ENCODE results near the gene ZHX3.

ZHX3 gene

GRCh38 chr20:41203660-41204059 is 113.9 kb downstream of the ZHX3 start:
- Histone ChIP-seq H3K27ac (no peak overlapping the region), H3K4me3 (IDR thresholded peaks at IDR 0.05; ENCODE audit: insufficient read depth, low read depth, low read length) (no peak overlapping the region), H3K4me1 (ENCODE audit: low read depth, poor library complexity, severe bottlenecking) (no peaks in the 10 kb centered on the region), H4K20me1 (ENCODE audit: insufficient read depth) (no peaks in the 10 kb centered on the region), H3K27me3 (ENCODE audit: insufficient read depth, low read depth) (no peaks in the 10 kb centered on the region), H3K79me2 (ENCODE audit: insufficient read depth, low read depth) (no peaks in the 10 kb centered on the region), H3K9ac (no peak overlapping the region), H3K4me2 (no peak overlapping the region), H2AFZ (ENCODE audit: low read depth) (no peak overlapping the region), H3K36me3 (ENCODE audit: insufficient read depth) (no peaks in the 10 kb centered on the region)
- no peak for TF ChIP-seq CTCF (conservative IDR thresholded peaks at IDR 0.05; ENCODE audit: low read depth, low read length)

GRCh38 chr20:41202426-41202825 is 115.1 kb downstream of the ZHX3 start:
- Histone ChIP-seq H3K9ac (no peak overlapping the region), H4K20me1 (ENCODE audit: insufficient read depth) (no peaks in the 10 kb centered on the region), H3K4me1 (ENCODE audit: low read depth, poor library complexity, severe bottlenecking) (no peaks in the 10 kb centered on the region), H3K79me2 (ENCODE audit: insufficient read depth, low read depth) (no peaks in the 10 kb centered on the region), H2AFZ (ENCODE audit: low read depth) (no peak overlapping the region), H3K27me3 (ENCODE audit: insufficient read depth, low read depth) (no peaks in the 10 kb centered on the region), H3K36me3 (ENCODE audit: insufficient read depth) (no peaks in the 10 kb centered on the region), H3K27ac (no peak overlapping the region), H3K4me3 (IDR thresholded peaks at IDR 0.05; ENCODE audit: insufficient read depth, low read depth, low read length) (no peak overlapping the region), H3K4me2 (no peak overlapping the region)
- no peak for TF ChIP-seq CTCF (conservative IDR thresholded peaks at IDR 0.05; ENCODE audit: low read depth, low read length)

GRCh38 chr20:41201760-41202159 is 115.8 kb downstream of the ZHX3 start:
- no peak for TF ChIP-seq CTCF (conservative IDR thresholded peaks at IDR 0.05; ENCODE audit: low read depth, low read length)
- no peaks in the 10 kb centered on the region for H3K36me3 ChIP-seq (ENCODE audit: insufficient read depth)
- H3K4me3 ChIP-seq (IDR thresholded peaks at IDR 0.05; ENCODE audit: insufficient read depth, low read depth, low read length) = no peak overlapping the region
- no peaks in the 10 kb centered on the region for H3K27me3 ChIP-seq (ENCODE audit: insufficient read depth, low read depth)
- no peaks in the 10 kb centered on the region for H4K20me1 ChIP-seq (ENCODE audit: insufficient read depth)
- H3K27ac ChIP-seq = no peak overlapping the region
- H3K4me1 ChIP-seq (ENCODE audit: low read depth, poor library complexity, severe bottlenecking) = no peaks in the 10 kb centered on the region
- H2AFZ ChIP-seq (ENCODE audit: low read depth) = no peak overlapping the region
- H3K9ac ChIP-seq = no peak overlapping the region
- H3K79me2 ChIP-seq (ENCODE audit: insufficient read depth, low read depth) = no peaks in the 10 kb centered on the region
- H3K4me2 ChIP-seq = no peak overlapping the region

- no peak overlapping the region for H3K27ac ChIP-seq
- no peak overlapping the region for H3K9ac ChIP-seq
- H3K36me3 ChIP-seq (ENCODE audit: insufficient read depth) = no peaks in the 10 kb centered on the region
- no peaks in the 10 kb centered on the region for H3K4me1 ChIP-seq (ENCODE audit: low read depth, poor library complexity, severe bottlenecking)
- no peak overlapping the region for H3K4me2 ChIP-seq
- H3K79me2 ChIP-seq (ENCODE audit: insufficient read depth, low read depth) = no peaks in the 10 kb centered on the region
- H3K27me3 ChIP-seq (ENCODE audit: insufficient read depth, low read depth) = no peaks in the 10 kb centered on the region
- no peaks in the 10 kb centered on the region for H4K20me1 ChIP-seq (ENCODE audit: insufficient read depth)
- H3K4me3 ChIP-seq (IDR thresholded peaks at IDR 0.05; ENCODE audit: insufficient read depth, low read depth, low read length) = no peak overlapping the region
- no peak overlapping the region for H2AFZ ChIP-seq (ENCODE audit: low read depth)
- TF ChIP-seq CTCF (conservative IDR thresholded peaks at IDR 0.05; ENCODE audit: low read depth, low read length) = no peak
These were observed 116.9 kb downstream of the ZHX3 start for GRCh38 chr20:41200446-41201202.
